SK-N-MC (cell line): Measurements from ENCODE around the gene NINL.

Source experiments
- EZH2 ChIP-seq: fragments of 200-600 bp; sonication (generic); IDR thresholded peaks from one replicate; pipeline ENCODE4 v1.6.1; 2017; ENCODE audit warnings: antibody characterized with exemption
- FOXP2 ChIP-seq: optimal IDR thresholded peaks from 2 replicates; pipeline ENCODE3; 2011; ENCODE audit warnings: mild to moderate bottlenecking, moderate library complexity; ENCODE audit not compliant: insufficient read depth; ENCODE audit errors: extremely low read length, control extremely low read depth
- POLR2AphosphoS5 ChIP-seq: IDR thresholded peaks from 2 replicates; pipeline ENCODE4 v1.6.1; 2012; ENCODE audit warnings: mild to moderate bottlenecking, low read depth, low read length, borderline replicate concordance

DNA sequence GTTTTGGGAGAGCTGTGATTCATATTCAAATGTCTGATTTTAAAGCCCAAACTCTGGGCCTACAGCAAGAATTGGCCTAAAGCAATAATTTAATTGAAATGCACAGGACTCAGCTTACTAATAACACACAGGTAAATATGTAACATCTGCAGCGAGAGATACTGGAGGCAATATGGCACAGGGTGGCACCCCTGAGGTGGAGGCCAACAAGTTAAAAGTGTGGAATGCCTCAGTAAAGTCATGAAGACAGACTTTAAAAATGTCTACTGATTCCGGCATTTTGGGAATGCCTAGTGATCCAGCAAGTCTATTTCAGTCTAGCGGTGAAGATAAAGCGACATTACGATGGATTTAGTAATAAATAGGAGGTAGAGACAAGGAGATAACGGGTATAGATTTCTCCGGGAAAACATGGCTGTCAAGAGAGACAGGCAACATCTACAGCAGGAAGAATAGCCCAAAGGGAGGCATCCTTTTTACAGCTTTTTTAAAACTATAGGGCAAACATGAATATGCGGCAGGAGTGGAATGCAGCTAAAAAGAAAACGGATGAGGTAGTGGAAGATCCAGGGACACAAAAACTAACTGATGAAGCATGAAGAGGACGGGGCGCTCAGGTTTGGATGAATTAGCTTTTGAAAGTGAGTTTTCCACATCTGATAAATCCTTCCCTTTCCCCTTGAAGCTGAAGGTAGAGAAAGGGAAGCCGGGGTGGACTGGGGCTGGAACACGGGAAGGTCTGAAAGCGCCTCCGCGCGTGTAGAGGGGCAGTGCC, 37.3 kb upstream of the NINL start:
- TF ChIP-seq EZH2 (no peak), POLR2AphosphoS5 (no peak), FOXP2 (no peak)
